Mesenchymal stem cell (in vitro differentiated cells and primary cell): ENCODE measurements around the gene ZC3H13.

Source experiments
- DNase-seq: peaks from one replicate; pipeline ENCODE4 v3.0.0-alpha.2; 2013
- H2AFZ ChIP-seq: one replicate; pipeline ENCODE4 v1.6.1; 2013; ENCODE audit warnings: low read depth, mild to moderate bottlenecking, control low read depth, inconsistent platforms, low read length, moderate library complexity
- H2AK5ac ChIP-seq: 2 replicates; pipeline ENCODE4 v1.6.1; 2013; ENCODE audit warnings: low read length, moderate library complexity, mild to moderate bottlenecking, inconsistent platforms; ENCODE audit not compliant: severe bottlenecking
- H2BK120ac ChIP-seq: one replicate; pipeline ENCODE4 v1.6.1; 2013; ENCODE audit warnings: low read depth, mild to moderate bottlenecking, inconsistent platforms, low read length, moderate library complexity
- H2BK12ac ChIP-seq, 2 experiments: one replicate each; pipeline ENCODE4 v1.6.1; 2013; ENCODE audit warnings: inconsistent platforms in 2 of 2, low read length in 2 of 2, mild to moderate bottlenecking in 2 of 2, moderate library complexity in 2 of 2, control low read depth in 1 of 2
- H2BK15ac ChIP-seq: one replicate; pipeline ENCODE4 v1.6.1; 2013; ENCODE audit warnings: mild to moderate bottlenecking, low read depth, inconsistent platforms; ENCODE audit not compliant: poor library complexity, severe bottlenecking
- H2BK5ac ChIP-seq: 2 replicates; pipeline ENCODE4 v1.6.1; 2013; ENCODE audit warnings: low read depth, mild to moderate bottlenecking, low read length, control low read depth, inconsistent platforms; ENCODE audit not compliant: poor library complexity, severe bottlenecking
- H3K14ac ChIP-seq, 2 experiments: one replicate each; pipeline ENCODE4 v1.6.1; 2013; ENCODE audit warnings: inconsistent platforms in 2 of 2, low read length in 2 of 2, control low read depth in 1 of 2, mild to moderate bottlenecking in 1 of 2, moderate library complexity in 1 of 2
- H3K18ac ChIP-seq, 2 experiments: one replicate each; pipeline ENCODE4 v1.6.1; 2013; ENCODE audit warnings: inconsistent platforms in 2 of 2, low read length in 2 of 2, control low read depth in 1 of 2, low read depth in 1 of 2, mild to moderate bottlenecking in 1 of 2
- H3K23ac ChIP-seq, 2 experiments: one replicate each; pipeline ENCODE4 v1.6.1; 2013; ENCODE audit warnings: inconsistent platforms in 2 of 2, low read length in 2 of 2, mild to moderate bottlenecking in 2 of 2, moderate library complexity in 2 of 2, control low read depth in 1 of 2
- H3K27ac ChIP-seq: 2 replicates; pipeline ENCODE4 v1.5.1; 2013; ENCODE audit warnings: mild to moderate bottlenecking, moderate library complexity, low read length, control low read depth, inconsistent platforms; ENCODE audit not compliant: poor library complexity, severe bottlenecking
- H3K27me3 ChIP-seq, 2 experiments: 2 replicates each; pipeline versions ENCODE4 v1.6.1 to v1.7.0; 2013; ENCODE audit warnings: low read length in 2 of 2, mild to moderate bottlenecking in 2 of 2, moderate library complexity in 2 of 2, control low read depth in 1 of 2, inconsistent platforms in 1 of 2; ENCODE audit not compliant: control insufficient read depth in 1 of 2, insufficient read depth in 1 of 2
- H3K36me3 ChIP-seq, 2 experiments: 2 replicates each; pipeline versions ENCODE4 v1.6.1 to v1.7.0; 2013; ENCODE audit warnings: low read length in 2 of 2, control low read depth in 1 of 2, inconsistent platforms in 1 of 2, low read depth in 1 of 2, mild to moderate bottlenecking in 1 of 2; ENCODE audit not compliant: insufficient read depth in 2 of 2, control insufficient read depth in 1 of 2
- H3K4ac ChIP-seq, 2 experiments: one replicate each; pipeline ENCODE4 v1.6.1; 2013; ENCODE audit warnings: inconsistent platforms in 2 of 2, low read length in 2 of 2, mild to moderate bottlenecking in 2 of 2, moderate library complexity in 2 of 2, control low read depth in 1 of 2, low read depth in 1 of 2
- H3K4me1 ChIP-seq: 2 replicates; pipeline ENCODE4 v1.6.1; 2013; ENCODE audit warnings: low read depth, low read length, control low read depth; ENCODE audit not compliant: control insufficient read depth, insufficient read depth
- H3K4me2 ChIP-seq: 2 replicates; pipeline ENCODE4 v1.6.1; 2013; ENCODE audit warnings: low read length, mild to moderate bottlenecking, inconsistent platforms; ENCODE audit not compliant: poor library complexity, severe bottlenecking
- H3K4me3 ChIP-seq, 2 experiments: 2 replicates each; pipeline versions ENCODE4 v1.5.1 to v1.7.0; 2013; ENCODE audit warnings: low read length in 2 of 2, mild to moderate bottlenecking in 2 of 2, control low read depth in 1 of 2, low read depth in 1 of 2; ENCODE audit not compliant: insufficient read depth in 1 of 2
- H3K79me1 ChIP-seq: replicated peaks from 2 replicates; pipeline ENCODE4 v1.6.1; 2013; ENCODE audit warnings: mild to moderate bottlenecking, control low read depth, low read length, inconsistent platforms; ENCODE audit not compliant: poor library complexity, severe bottlenecking
- H3K9ac ChIP-seq: 2 replicates; pipeline ENCODE4 v1.7.0; 2013; ENCODE audit warnings: mild to moderate bottlenecking, low read length, moderate library complexity
- H3K9me3 ChIP-seq: 2 replicates; pipeline ENCODE4 v1.7.0; 2013; ENCODE audit warnings: mild to moderate bottlenecking, low read length; ENCODE audit not compliant: control insufficient read depth
- H4K8ac ChIP-seq: one replicate; pipeline ENCODE4 v1.6.1; 2013; ENCODE audit warnings: inconsistent platforms, mild to moderate bottlenecking, low read length, moderate library complexity
- H4K91ac ChIP-seq: one replicate; pipeline ENCODE4 v1.6.1; 2013; ENCODE audit warnings: mild to moderate bottlenecking, low read length, inconsistent platforms
- WGBS: methylation state at CpG from one replicate; pipeline ENCODE4 v1.1.7; 2013; ENCODE audit warnings: mixed read lengths; 5-methylcytosine and 5-hydroxymethylcytosine counted together

ZC3H13 gene

GRCh38 chr13:46101002-46101401 is 48.5 kb upstream of the ZC3H13 start:
- Histone ChIP-seq H3K18ac (no peak overlapping the region), H3K27ac (no peak overlapping the region), H3K23ac (no peak overlapping the region), H3K9me3 (no peaks in the 10 kb centered on the region), H3K4me2 (no peak overlapping the region), H3K4me3 (no peak overlapping the region), H2BK15ac (no peak overlapping the region), H2AK5ac (no peak overlapping the region), H4K91ac (no peak overlapping the region), H2BK120ac (no peak overlapping the region), H3K9ac (no peak overlapping the region), H2AFZ (no peak overlapping the region), H3K27me3 (no peaks in the 10 kb centered on the region), H3K4me1 (peaks cover 5% of the 10 kb centered on the region), H3K14ac (no peak overlapping the region), H3K79me1 (no peaks in the 10 kb centered on the region), H3K36me3 (no peaks in the 10 kb centered on the region), H3K4ac (no peak overlapping the region), H2BK5ac (no peak overlapping the region), H2BK12ac (no peak overlapping the region), H4K8ac (no peak overlapping the region)
- no peak for DNase-seq
- whole genome bisulfite sequencing = 89% methylated on average over 3 of the region's 4 CpGs

GRCh38 chr13:46100191-46100815 is 47.8 kb upstream of the ZC3H13 start:
- no peak overlapping the region for H4K91ac ChIP-seq
- H3K79me1 ChIP-seq = no peaks in the 10 kb centered on the region
- no peak overlapping the region for H2BK120ac ChIP-seq
- no peak overlapping the region for H3K4me3 ChIP-seq
- H2AK5ac ChIP-seq = no peak overlapping the region
- H3K9ac ChIP-seq = peak overlapping the region; percentile 36
- H2BK15ac ChIP-seq = no peak overlapping the region
- no peaks in the 10 kb centered on the region for H3K36me3 ChIP-seq
- no peak overlapping the region for H3K4ac ChIP-seq
- H2AFZ ChIP-seq = no peak overlapping the region
- H3K18ac ChIP-seq = no peak overlapping the region
- no peak overlapping the region for H4K8ac ChIP-seq
- H3K4me2 ChIP-seq = no peak overlapping the region
- H3K27me3 ChIP-seq = peaks cover 0 to under 1% of the 10 kb centered on the region in 2 experiments
- H2BK12ac ChIP-seq = no peak overlapping the region
- DNase-seq = peak; percentile 28
- H3K9me3 ChIP-seq = no peaks in the 10 kb centered on the region
- H3K27ac ChIP-seq = no peak overlapping the region
- no peak overlapping the region for H2BK5ac ChIP-seq
- no peak overlapping the region for H3K14ac ChIP-seq
- 86% methylated on average over 1 of the region's 1 CpG for WGBS
- H3K23ac ChIP-seq = no peak overlapping the region
- peaks cover 5% of the 10 kb centered on the region for H3K4me1 ChIP-seq

- H3K36me3 ChIP-seq = no peaks in the 10 kb centered on the region
- peaks cover 0 to 7% of the 10 kb centered on the region in 2 experiments for H3K27me3 ChIP-seq
- no peak for DNase-seq
- H3K4me3 ChIP-seq = no peak overlapping the region
- H2BK120ac ChIP-seq = no peak overlapping the region
- H3K79me1 ChIP-seq = no peaks in the 10 kb centered on the region
- no peak overlapping the region for H3K14ac ChIP-seq
- H4K91ac ChIP-seq = no peak overlapping the region
- no peak overlapping the region for H4K8ac ChIP-seq
- no peak overlapping the region for H2AK5ac ChIP-seq
- H2AFZ ChIP-seq = no peak overlapping the region
- no peaks in the 10 kb centered on the region for H3K9me3 ChIP-seq
- no peak overlapping the region for H3K18ac ChIP-seq
- H3K4me2 ChIP-seq = no peak overlapping the region
- H2BK15ac ChIP-seq = no peak overlapping the region
- no peak overlapping the region for H3K27ac ChIP-seq
- peaks cover 5% of the 10 kb centered on the region for H3K4me1 ChIP-seq
- H2BK5ac ChIP-seq = no peak overlapping the region
- H3K9ac ChIP-seq = no peak overlapping the region
- no peak overlapping the region for H3K4ac ChIP-seq
- 93% methylated on average over 2 of the region's 4 CpGs for WGBS
- no peak overlapping the region for H3K23ac ChIP-seq
- H2BK12ac ChIP-seq = no peak overlapping the region
Observed at GRCh38 chr13:46097663-46098062, 45.1 kb upstream of the ZC3H13 start.

GRCh38 chr13:46097015-46097414 is 44.5 kb upstream of the ZC3H13 start:
- H2AK5ac ChIP-seq = no peak overlapping the region
- peak overlapping the region in 1 of 2 experiments; percentile 35 for H3K14ac ChIP-seq
- no peak overlapping the region for H3K27ac ChIP-seq
- no peak overlapping the region for H2BK15ac ChIP-seq
- peak; percentile 14 for DNase-seq
- H3K27me3 ChIP-seq = peaks cover 0 to 7% of the 10 kb centered on the region in 2 experiments
- no peak overlapping the region for H2BK120ac ChIP-seq
- no peak overlapping the region for H3K4me2 ChIP-seq
- H3K79me1 ChIP-seq = no peaks in the 10 kb centered on the region
- no peak overlapping the region for H3K23ac ChIP-seq
- H4K91ac ChIP-seq = no peak overlapping the region
- H3K18ac ChIP-seq = no peak overlapping the region
- H2AFZ ChIP-seq = no peak overlapping the region
- H2BK12ac ChIP-seq = no peak overlapping the region
- no peak overlapping the region for H2BK5ac ChIP-seq
- no peak overlapping the region for H3K4me3 ChIP-seq
- 72% methylated on average over 3 of the region's 3 CpGs for WGBS
- H3K9ac ChIP-seq = no peak overlapping the region
- no peak overlapping the region for H4K8ac ChIP-seq
- peaks cover 5% of the 10 kb centered on the region for H3K4me1 ChIP-seq
- H3K4ac ChIP-seq = no peak overlapping the region
- no peaks in the 10 kb centered on the region for H3K36me3 ChIP-seq
- H3K9me3 ChIP-seq = no peaks in the 10 kb centered on the region
